HG02610 (cell line): ENCODE measurements around the gene PIGR.
A peak's percentile ranks its signal among the peaks of the same experiment; 100 is the strongest.

Experiments
- ATAC-seq: cut with Tn5 transposase; IDR thresholded peaks from one replicate; pipeline ENCODE4 v1.9.1; 2021; ENCODE audit warnings: mild to moderate bottlenecking, moderate library complexity; ENCODE audit not compliant: unreplicated experiment

The PIGR gene

GRCh38 chr1:206911064-206911663 lies 35.1 kb downstream of the PIGR start:
- ATAC-seq: no peak

- no peak for ATAC-seq
These were observed 36.4 kb downstream of the PIGR start for GRCh38 chr1:206909883-206910318.

DNA sequence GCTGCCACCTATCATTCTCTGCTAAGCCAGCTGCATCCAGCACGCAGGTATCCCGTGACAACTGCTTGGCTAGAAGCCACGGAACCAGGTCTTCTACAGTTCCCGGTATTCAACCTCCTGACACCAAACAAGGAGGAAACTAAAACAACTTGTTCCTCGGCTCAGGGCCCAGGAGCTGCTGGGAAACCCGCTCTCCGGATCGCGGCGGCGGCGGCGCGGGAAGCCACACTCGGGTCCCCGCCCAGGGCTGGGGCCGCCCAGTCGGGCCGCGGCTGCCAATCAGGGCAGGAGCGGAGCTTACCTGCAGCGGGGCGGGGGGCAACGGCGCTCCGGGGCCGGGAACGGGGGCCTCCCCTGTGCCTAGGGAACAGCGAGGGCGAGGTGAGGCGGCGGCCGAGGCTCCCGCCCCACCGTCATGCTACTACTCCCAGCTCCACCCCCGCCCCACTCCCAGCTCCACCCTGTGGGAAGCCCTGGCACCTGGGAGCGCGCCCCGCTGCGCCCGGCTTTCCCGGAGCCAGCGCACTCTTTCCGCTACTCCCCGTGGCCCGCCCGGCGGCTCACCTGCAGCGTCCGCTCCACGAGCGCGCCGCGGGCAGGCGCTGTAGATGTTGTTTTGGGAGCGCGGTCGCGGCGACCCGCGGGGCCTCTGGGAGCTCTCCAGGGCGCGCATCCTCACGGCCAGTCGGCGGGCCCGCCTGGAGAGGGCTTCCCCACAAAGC lies 36.9 kb downstream of the PIGR start:
- no peak for ATAC-seq

GRCh38 chr1:206908038-206908437 lies 38.2 kb downstream of the PIGR start:
- ATAC-seq: no peak

DNA sequence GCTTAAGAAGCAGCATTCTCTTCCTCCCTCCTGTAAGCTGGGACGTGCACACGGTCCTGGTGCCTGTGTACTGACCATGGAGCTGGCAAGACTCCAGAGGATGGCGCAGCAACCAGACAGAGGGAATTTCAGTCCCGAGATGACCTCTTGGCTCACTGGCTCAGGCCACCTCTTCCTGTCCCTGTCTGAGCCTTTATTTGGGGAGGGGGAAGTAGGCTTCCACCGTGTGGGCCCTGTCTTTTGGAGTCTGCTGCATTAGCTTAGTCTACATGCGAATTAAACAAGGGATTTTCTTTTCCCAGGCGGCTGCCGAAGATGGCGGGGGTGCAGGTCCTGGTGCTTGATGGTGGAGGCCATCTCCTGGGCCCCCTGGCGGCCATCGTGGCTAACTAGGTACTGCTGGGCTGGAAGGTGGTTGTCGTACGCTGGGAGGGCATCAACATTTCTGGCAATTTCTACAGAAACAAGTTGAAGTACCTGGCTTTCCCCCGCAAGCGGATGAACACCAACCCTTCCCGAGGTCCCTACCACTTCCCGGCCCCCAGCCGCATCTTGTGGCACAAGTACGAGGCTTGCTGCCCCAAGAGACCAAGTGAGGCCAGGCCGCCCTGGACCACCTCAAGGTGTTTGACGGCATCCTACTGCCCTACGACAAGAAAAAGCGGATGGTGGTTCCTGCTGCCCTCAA lies 38.8 kb downstream of the PIGR start:
- ATAC-seq: no peak

- peak; percentile 87 for ATAC-seq
These were observed 40.7 kb downstream of the PIGR start for GRCh38 chr1:206905295-206906164.

DNA sequence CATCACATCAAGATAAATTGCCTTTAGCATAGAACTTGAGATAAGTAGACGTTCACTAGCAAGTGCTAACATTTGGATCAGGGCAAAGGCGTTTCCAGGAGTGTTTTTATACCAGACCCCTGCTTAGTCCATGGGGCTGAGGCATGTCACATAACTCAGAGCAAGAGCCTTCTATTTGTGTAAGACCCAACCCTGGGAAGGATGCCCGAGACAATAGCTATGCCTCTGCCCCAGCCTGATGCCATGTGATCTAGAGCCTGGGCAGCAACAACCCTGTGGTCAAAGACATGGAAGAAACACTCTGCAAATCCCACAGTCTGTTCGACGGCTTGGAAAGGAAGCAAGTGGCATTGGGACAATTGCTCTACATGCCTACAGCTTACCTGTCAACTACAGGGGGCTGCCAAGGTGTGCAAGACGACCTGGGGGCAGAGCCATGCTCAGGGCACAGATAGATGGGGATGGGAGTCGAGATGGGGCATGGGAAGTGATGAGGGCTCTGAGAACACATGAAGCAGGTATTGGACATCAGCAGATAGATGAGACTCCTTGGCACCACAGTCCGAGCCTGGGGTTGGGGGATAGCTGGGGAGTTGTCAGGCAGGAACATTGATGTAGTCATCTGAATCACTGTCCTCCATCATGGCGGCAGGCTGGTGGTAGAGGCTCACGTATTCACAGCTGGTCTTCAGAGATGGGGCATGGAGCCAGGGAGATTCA lies 41.7 kb downstream of the PIGR start:
- no peak for ATAC-seq

DNA sequence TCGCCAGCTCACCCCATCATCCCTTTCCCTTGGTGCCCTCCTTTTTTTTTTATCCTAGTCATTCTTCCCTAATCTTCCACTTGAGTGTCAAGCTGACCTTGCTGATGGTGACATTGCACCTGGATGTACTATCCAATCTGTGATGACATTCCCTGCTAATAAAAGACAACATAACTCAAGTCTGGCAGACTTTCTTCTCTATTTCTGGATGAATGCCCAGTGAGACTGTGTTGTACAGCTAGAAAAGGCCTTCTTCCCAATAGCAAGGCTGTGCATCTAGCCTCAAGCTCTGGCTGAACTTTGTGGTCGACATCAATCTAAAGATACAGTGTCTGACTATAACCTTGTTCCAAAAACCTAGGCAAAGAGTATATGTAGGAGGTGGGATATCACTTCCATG lies 42.6 kb downstream of the PIGR start:
- ATAC-seq: no peak

GRCh38 chr1:206902702-206903101 lies 43.6 kb downstream of the PIGR start:
- no peak for ATAC-seq

DNA sequence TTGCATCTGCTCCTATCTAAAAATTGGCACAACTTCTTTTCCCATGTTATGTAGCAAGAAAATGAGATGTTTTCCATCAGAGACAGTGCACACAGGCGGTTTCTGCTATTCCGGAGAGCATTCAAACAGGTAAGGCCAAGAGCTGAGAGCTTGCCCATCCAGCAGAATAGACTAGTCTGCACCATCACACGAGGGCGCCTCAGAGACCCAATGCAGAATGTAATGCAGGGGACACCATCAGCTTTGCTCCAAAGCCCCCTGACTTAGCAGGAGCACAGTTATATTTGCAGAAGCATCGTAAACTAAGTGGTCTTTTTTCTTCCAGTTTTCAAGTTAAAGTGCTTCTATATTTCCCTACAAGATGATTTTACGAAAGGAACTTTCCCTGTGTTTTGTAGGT lies 44.3 kb downstream of the PIGR start:
- no peak for ATAC-seq

DNA sequence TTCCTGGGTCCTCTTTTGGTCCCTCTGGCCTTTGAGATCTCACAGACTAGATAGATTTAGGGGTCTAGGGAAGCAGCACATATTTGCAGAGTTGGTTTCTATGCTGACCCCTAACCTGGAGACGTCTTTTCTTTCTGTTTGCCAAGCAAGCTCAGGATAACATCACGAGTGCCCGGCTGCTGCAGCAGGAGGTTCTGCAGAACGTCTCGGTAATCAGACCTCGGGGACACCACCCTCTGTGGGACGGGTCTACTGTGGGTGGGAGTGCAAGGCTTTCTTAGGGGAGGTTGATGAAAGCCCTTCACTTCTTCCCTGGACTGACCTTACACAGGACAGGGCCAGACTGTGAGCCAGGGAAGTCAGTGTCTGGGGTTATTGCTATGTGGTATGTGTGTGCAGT lies 46.1 kb downstream of the PIGR start:
- no peak for ATAC-seq

GRCh38 chr1:206899717-206900116 lies 46.5 kb downstream of the PIGR start:
- no peak for ATAC-seq

DNA sequence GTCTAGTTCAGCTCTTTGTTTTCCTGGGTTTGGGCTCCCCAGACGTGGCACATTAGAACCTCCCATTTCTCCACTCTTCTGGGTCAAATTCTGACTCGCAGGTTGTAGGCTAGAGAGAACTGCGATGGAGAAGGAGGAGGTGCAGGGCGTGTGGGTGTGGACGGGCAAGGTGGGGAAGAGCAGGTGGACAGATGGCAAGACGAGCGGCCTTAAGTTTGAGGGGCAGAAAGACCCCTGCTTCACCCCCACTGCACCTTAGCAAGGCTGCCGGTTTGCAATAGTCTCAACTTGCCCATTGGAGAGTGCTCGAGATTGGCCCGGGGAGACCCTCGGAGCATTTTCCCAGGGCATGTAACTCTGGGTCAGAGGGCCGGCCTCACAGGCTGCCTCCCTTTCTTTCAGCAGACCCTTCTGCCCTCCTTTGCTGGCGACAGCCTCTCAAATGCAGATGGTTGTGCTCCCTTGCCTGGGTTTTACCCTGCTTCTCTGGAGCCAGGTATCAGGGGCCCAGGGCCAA lies 47.3 kb downstream of the PIGR start:
- ATAC-seq: no peak

DNA sequence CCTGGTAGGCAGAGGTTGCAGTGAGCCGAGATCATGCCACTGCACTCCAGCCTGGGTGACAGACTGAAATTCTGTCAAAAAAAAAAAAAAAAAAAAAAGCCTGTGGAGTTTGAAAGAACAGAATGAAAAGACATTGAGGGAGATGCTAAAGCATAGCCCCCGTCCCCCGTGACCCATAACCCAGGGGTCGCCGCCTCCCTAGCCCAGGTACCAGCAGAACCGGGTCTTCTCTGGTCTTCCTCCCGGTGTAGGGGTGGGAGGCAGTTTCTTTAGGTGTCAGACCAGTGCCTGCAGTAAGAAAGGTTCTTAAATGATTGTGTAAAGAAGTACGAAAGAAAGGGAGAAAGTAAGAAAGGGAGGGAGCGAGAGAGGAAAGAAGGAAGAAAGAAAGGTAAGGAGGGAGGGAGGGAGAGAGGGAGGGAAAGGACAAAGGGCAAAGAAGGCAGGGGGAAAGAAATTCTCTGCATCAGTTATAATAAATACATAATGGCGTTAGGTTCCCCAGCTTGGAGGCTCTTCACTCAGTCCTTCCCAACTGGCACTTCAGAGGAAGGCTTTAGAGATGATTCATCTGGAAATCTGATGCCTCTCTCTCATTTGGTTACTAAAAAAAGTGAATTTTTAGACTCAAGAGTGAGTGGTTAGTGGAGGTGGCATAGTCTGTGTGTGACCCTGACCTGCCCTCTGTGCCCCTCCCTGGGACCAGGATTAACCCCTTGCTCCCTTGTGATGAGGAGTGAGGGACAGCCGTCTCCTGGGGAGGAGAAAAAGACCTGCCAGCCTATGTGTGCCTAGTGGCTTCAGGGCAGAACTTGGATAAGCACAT lies 48.0 kb downstream of the PIGR start:
- no peak for ATAC-seq

DNA sequence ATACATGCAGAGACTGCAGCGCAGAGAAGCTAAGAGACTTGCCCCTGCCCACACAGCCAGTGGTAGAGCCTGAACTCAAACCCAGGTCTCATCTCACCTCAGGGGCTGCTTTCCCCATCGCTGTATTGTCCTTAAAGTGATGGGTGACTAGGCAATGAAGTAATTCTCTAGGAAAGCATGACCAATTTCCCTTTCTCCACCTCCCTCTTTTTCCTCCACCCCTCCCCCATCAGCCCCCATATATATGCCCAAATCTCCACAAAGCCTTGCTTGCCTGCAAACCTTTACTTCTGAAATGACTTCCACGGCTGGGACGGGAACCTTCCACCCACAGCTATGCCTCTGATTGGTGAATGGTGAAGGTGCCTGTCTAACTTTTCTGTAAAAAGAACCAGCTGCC lies 49.1 kb downstream of the PIGR start, which contains the start of gene IL24:
Gene IL24, plus strand, starts transcription at position 269 of the 400 bp plus-strand sequence. CDS start 390 bp downstream, outside the sequence.
- ATAC-seq: no peak

- ATAC-seq: no peak
These were observed 50.0 kb downstream of the PIGR start for GRCh38 chr1:206896261-206896660.

- ATAC-seq: no peak
These were observed 50.4 kb downstream of the PIGR start for GRCh38 chr1:206895837-206896242.

GRCh38 chr1:206895325-206895724 lies 50.9 kb downstream of the PIGR start:
- ATAC-seq: no peak

DNA sequence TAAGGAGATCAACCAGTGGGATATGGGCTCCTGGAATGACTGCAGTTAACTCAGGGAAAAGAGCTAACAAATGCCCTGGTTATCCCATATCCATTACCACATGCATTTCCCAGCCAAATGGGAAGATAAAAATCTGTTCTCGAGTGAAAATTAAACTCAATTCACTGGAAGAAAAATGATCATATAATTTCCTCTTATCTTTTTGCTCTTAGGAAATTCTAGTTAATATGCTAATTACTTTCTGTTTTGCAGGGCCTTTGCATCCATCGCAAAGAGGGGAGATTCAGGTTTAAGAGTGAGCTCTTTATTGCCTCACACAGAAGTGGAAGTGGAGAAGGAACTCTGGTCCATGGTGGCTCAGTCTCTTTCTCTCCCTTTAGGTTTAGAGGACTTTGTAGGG lies 52.9 kb downstream of the PIGR start:
- no peak for ATAC-seq
